Esophagus squamous epithelium (tissue), 5 donors: ENCODE measurements around the gene CAMTA1. TPM values are rescaled to one million over a fixed set of nuclear protein-coding genes. Genes with fewer than 3 reads are reported as not detected.

Experiments
- DNase-seq: peaks from one replicate; lab custom pipeline; 2025; lab: John Stamatoyannopoulos, UW
- H3K27ac ChIP-seq, 4 donors: fragments of 200-600 bp; sonication (generic); one replicate each; pipeline ENCODE4 v1.5.1; 2016 to 2019; ENCODE audit warnings: mild to moderate bottlenecking in 1 of 4
- H3K27me3 ChIP-seq, 4 donors: fragments of 200-600 bp; sonication (generic); 1 replicate in 3 of 4; 2 replicates in 1 of 4; pipeline versions ENCODE4 v1.5.1 to v1.6.0; 2017 to 2021; ENCODE audit warnings: antibody characterized with exemption in 1 of 4
- H3K36me3 ChIP-seq, 3 donors: fragments of 200-600 bp; sonication (generic); one replicate each; pipeline ENCODE4 v1.5.1; 2016 to 2019
- H3K4me1 ChIP-seq, 3 donors: fragments of 200-600 bp; sonication (generic); one replicate each; pipeline ENCODE4 v1.5.1; 2017 to 2019
- H3K4me3 ChIP-seq, 4 donors: fragments of 200-600 bp; sonication (generic); 1 replicate in 3 of 4; 2 replicates in 1 of 4; pipeline ENCODE4 v1.5.1; 2016 to 2019; ENCODE audit warnings: mild to moderate bottlenecking in 2 of 4, moderate library complexity in 1 of 4
- H3K9me3 ChIP-seq, 3 donors: fragments of 200-600 bp; sonication (generic); one replicate each; pipeline ENCODE4 v1.5.1; 2016 to 2019
- CTCF ChIP-seq, 6 experiments: fragments of 450-650 bp in 4 of 6; fragments of 200-600 bp in 2 of 6; sonication (generic) in 2 of 6; IDR thresholded peaks; one replicate each; pipeline ENCODE4 v1.5.1; 2016 to 2019; ENCODE audit warnings: antibody characterized with exemption in 6 of 6, mild to moderate bottlenecking in 4 of 6, moderate library complexity in 4 of 6
- POLR2A ChIP-seq, 4 donors: fragments of 450-650 bp; IDR thresholded peaks; one replicate each; pipeline ENCODE4 v1.6.1; 2017; ENCODE audit warnings: antibody characterized with exemption in 4 of 4, mild to moderate bottlenecking in 4 of 4, moderate library complexity in 3 of 4
- WGBS, 2 donors: methylation state at CpG; one replicate each; pipeline ENCODE4 v1.1.5; 2018; 5-methylcytosine and 5-hydroxymethylcytosine counted together
- intact Hi-C: fragments of 100-400 bp; cut with DNase I; formaldehyde crosslinking; loops from one replicate; pipeline ENCODE4 v1.15.0; 2022
- total RNA-seq, 4 donors: library from RNA; depleted of rRNA; stranded (reverse); fragments of >200 nt; gene quantifications; one replicate each; pipeline ENCODE4 v1.1.0, GENCODE V29; 2016
- donor health status: DM: yes; HTN: yes; CAD: no.

CAMTA1 gene
- total RNA-seq, 4 donors from 2014 or later, result 31.3 to 77.4 (median 45.9) TPM

DNA sequence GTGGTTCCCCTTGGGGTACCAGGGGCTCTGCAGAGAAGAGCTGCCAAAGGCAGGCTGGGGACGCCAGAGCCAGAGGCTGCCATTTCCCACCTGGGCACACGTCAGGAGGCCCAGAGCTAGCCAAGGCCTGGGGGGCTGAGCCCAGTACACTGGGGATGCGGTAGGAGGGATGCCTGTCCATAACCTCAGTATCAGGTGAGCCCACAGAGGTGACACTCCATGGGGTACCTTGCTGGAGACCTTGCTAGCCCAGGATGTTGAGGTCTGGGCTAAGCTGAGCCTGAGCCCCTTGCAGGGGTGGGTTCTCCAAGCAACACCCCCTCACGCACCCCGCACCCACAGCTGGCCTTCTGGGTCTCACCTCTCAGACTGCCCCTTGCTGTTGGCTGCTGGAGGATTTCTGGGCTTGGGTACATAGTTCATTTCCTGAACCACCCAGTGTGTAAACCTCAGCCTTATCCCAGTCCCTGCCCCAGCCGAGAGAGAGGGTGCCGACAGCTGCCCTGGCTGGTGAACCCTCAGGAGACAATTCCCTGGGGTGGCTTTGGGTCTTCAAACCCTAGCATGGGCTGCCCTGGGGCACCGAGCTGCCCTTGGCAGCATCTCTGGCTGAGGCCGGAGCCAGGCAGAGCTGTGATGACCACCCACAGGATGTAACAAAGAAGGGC is 893.4 kb downstream of the CAMTA1 start:
- H3K36me3 ChIP-seq, result no peaks in the 10 kb centered on the region
- H3K27ac ChIP-seq, result no peak overlapping the region
- peaks cover 0 to 21% (median 0%) of the 10 kb centered on the region in 4 donors for H3K27me3 ChIP-seq
- H3K4me3 ChIP-seq, result no peak overlapping the region
- H3K4me1 ChIP-seq, result peaks cover 5 to 21% (median 10%) of the 10 kb centered on the region in 3 donors
- DNase-seq, result no peak
- TF ChIP-seq CTCF (IDR thresholded peaks at IDR 0.05), result no peak
- no peak for TF ChIP-seq POLR2A (IDR thresholded peaks at IDR 0.05)
- intact Hi-C loops, result no loop called here
- 73% methylated on average over 3 of the region's 9 CpGs; no CpG with 5 or more reads in 1 of the 2 donors for WGBS, 2 donors
- H3K9me3 ChIP-seq, result no peaks in the 10 kb centered on the region

DNA sequence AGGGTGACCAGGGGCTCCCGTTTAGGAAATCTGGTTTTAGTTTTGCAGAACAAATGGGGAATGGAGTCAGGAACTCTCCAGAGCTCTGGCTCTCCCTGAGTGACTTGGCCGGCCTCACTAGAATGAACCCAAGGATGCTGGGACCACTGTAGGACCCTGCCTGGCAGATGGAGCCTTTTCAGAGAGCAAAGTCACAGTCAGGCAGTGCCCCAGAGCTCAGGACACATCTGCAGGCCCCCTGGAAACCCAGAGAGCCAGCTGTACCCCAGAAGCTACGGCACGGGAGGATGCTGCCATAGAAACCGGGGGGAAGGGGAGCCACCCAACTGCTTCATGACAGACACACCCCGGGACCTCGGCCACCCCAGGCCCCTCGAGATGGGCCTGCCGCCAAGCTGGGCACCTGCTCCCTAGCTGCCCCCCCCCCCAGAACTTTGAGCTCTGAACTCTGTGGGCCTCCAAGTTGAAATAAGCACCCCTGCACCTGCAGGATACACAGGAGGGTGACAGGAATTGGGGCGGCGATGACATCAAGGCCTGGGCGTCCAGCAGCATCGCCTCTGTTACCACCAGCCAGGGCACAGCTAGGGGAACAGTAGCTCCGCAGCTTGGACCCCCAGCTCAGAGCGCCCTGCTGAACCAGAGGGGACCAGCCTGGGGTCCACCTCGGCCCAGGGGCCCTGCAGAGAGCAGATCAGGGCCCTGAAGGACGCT is 894.1 kb downstream of the CAMTA1 start:
- Histone ChIP-seq H3K27ac (peak overlapping the region in 2 of 4 donors; percentile 39 to 74), H3K36me3 (no peaks in the 10 kb centered on the region), H3K9me3 (no peaks in the 10 kb centered on the region), H3K4me3 (peak overlapping the region in 3 of 4 donors; percentile 57 to 81 (median 76)), H3K4me1 (peaks cover 5 to 21% (median 10%) of the 10 kb centered on the region in 3 donors), H3K27me3 (peaks cover 0 to 21% (median 0%) of the 10 kb centered on the region in 4 donors)
- no peak for DNase-seq
- intact Hi-C loops, result no loop called here
- WGBS, 2 donors, result 96 to 100% methylated on average over 2 to 5 of the region's 17 CpGs
- TF ChIP-seq CTCF (IDR thresholded peaks at IDR 0.05), result no peak
- TF ChIP-seq POLR2A (IDR thresholded peaks at IDR 0.05), result no peak

- H3K36me3 ChIP-seq, result no peaks in the 10 kb centered on the region
- peaks cover 5 to 21% (median 10%) of the 10 kb centered on the region in 3 donors for H3K4me1 ChIP-seq
- TF ChIP-seq CTCF (IDR thresholded peaks at IDR 0.05) (no peak), POLR2A (IDR thresholded peaks at IDR 0.05) (no peak)
- H3K27ac ChIP-seq, result peak overlapping the region; percentile 7 to 74 (median 38)
- H3K9me3 ChIP-seq, result no peaks in the 10 kb centered on the region
- WGBS, 2 donors, result 7 to 12% methylated on average over 11 to 13 of the region's 14 CpGs
- peak overlapping the region; percentile 57 to 81 (median 73) for H3K4me3 ChIP-seq
- H3K27me3 ChIP-seq, result peaks cover 0 to 21% (median 0%) of the 10 kb centered on the region in 4 donors
- DNase-seq, result no peak
- intact Hi-C loops, result no loop called here
These were observed 894.6 kb downstream of the CAMTA1 start for GRCh38 chr1:7679873-7680206.

GRCh38 chr1:7680207-7680954 is 895.1 kb downstream of the CAMTA1 start:
- H3K4me1 ChIP-seq, result peaks cover 5 to 21% (median 10%) of the 10 kb centered on the region in 3 donors

More at GRCh38 chr1:7680207-7680954, 895.1 kb downstream of the CAMTA1 start:
- peak overlapping the region; percentile 57 to 81 (median 73) for H3K4me3 ChIP-seq
- TF ChIP-seq POLR2A (IDR thresholded peaks at IDR 0.05), result peak in 1 of 4 donors; percentile 21
- no peak for TF ChIP-seq CTCF (IDR thresholded peaks at IDR 0.05)
- no peaks in the 10 kb centered on the region for H3K9me3 ChIP-seq
- 0 to 1% methylated on average over 4 to 25 of the region's 89 CpGs for WGBS, 2 donors
- H3K27ac ChIP-seq, result peak overlapping the region; percentile 7 to 74 (median 38)
- peaks cover 0 to 23% (median 0%) of the 10 kb centered on the region in 4 donors for H3K27me3 ChIP-seq
- H3K36me3 ChIP-seq, result no peaks in the 10 kb centered on the region
- intact Hi-C loops, result no loop called here
- DNase-seq, result no peak
